Trophoblast cell (in vitro differentiated cells and primary cell): ENCODE measurements around the gene SELENOW.

Experiments used
- DNase-seq, 2 donors: peaks; one replicate each; pipeline ENCODE4 v3.0.0-alpha.2; 2016
- H2AFZ ChIP-seq: 2 replicates; pipeline ENCODE4 v1.6.1; 2013; ENCODE audit warnings: low read length, moderate library complexity, mild to moderate bottlenecking; ENCODE audit not compliant: insufficient read depth, poor library complexity
- H2AK5ac ChIP-seq: 2 replicates; pipeline ENCODE4 v1.6.1; 2013; ENCODE audit warnings: mild to moderate bottlenecking, low read length
- H2BK120ac ChIP-seq: 2 replicates; pipeline ENCODE4 v1.6.1; 2013; ENCODE audit warnings: low read length, mild to moderate bottlenecking, moderate library complexity; ENCODE audit not compliant: insufficient read depth, poor library complexity
- H2BK12ac ChIP-seq: 2 replicates; pipeline ENCODE4 v1.6.1; 2013; ENCODE audit warnings: mild to moderate bottlenecking, low read length, moderate library complexity
- H2BK5ac ChIP-seq: 2 replicates; pipeline ENCODE4 v1.6.1; 2013; ENCODE audit warnings: low read length, low read depth, moderate library complexity, mild to moderate bottlenecking; ENCODE audit not compliant: poor library complexity
- H3K14ac ChIP-seq: 2 replicates; pipeline ENCODE4 v1.6.1; 2013; ENCODE audit warnings: mild to moderate bottlenecking, low read length
- H3K18ac ChIP-seq: 2 replicates; pipeline ENCODE4 v1.6.1; 2013; ENCODE audit warnings: mild to moderate bottlenecking, low read length
- H3K23ac ChIP-seq: 2 replicates; pipeline ENCODE4 v1.6.1; 2013; ENCODE audit warnings: low read length
- H3K27ac ChIP-seq: 2 replicates; pipeline ENCODE4 v1.5.1; 2013; ENCODE audit warnings: low read depth, mild to moderate bottlenecking, inconsistent platforms, low read length, moderate library complexity
- H3K27me3 ChIP-seq: 2 replicates; pipeline ENCODE4 v1.6.1; 2013; ENCODE audit warnings: inconsistent platforms, mild to moderate bottlenecking, low read length, moderate library complexity; ENCODE audit not compliant: insufficient read depth
- H3K36me3 ChIP-seq, 2 experiments: 1 replicate in 1 of 2; 2 replicates in 1 of 2; pipeline ENCODE4 v1.6.1; 2013; ENCODE audit warnings: low read length in 2 of 2, mild to moderate bottlenecking in 2 of 2, moderate library complexity in 1 of 2; ENCODE audit not compliant: insufficient read depth in 2 of 2, control insufficient read depth in 1 of 2
- H3K4ac ChIP-seq: 2 replicates; pipeline ENCODE4 v1.6.1; 2013; ENCODE audit warnings: low read depth, mild to moderate bottlenecking, low read length, moderate library complexity
- H3K4me1 ChIP-seq, 2 experiments: 1 replicate in 1 of 2; 2 replicates in 1 of 2; pipeline ENCODE4 v1.6.1; 2013; ENCODE audit warnings: low read length in 2 of 2, mild to moderate bottlenecking in 2 of 2, moderate library complexity in 1 of 2; ENCODE audit not compliant: insufficient read depth in 2 of 2, control insufficient read depth in 1 of 2
- H3K4me2 ChIP-seq: 2 replicates; pipeline ENCODE4 v1.6.1; 2013; ENCODE audit warnings: inconsistent platforms, mild to moderate bottlenecking, low read length, moderate library complexity
- H3K4me3 ChIP-seq: 2 replicates; pipeline ENCODE4 v1.5.1; 2013; ENCODE audit warnings: mild to moderate bottlenecking, low read depth, low read length, inconsistent platforms
- H3K79me1 ChIP-seq: one replicate; pipeline ENCODE4 v1.6.1; 2013; ENCODE audit warnings: low read length
- H3K79me2 ChIP-seq: 2 replicates; pipeline ENCODE4 v1.6.1; 2013; ENCODE audit warnings: low read length, mild to moderate bottlenecking; ENCODE audit not compliant: control insufficient read depth, insufficient read depth, poor library complexity
- H3K9ac ChIP-seq: 2 replicates; pipeline ENCODE4 v1.6.1; 2013; ENCODE audit warnings: mild to moderate bottlenecking, low read length
- H3K9me3 ChIP-seq: 2 replicates; pipeline ENCODE4 v1.6.1; 2013; ENCODE audit warnings: low read depth, mild to moderate bottlenecking, control low read depth, inconsistent platforms, low read length; ENCODE audit not compliant: insufficient read depth
- H4K12ac ChIP-seq: 2 replicates; pipeline ENCODE4 v1.6.1; 2013; ENCODE audit warnings: low read depth, mild to moderate bottlenecking, low read length, moderate library complexity
- H4K8ac ChIP-seq: 2 replicates; pipeline ENCODE4 v1.6.1; 2013; ENCODE audit warnings: low read depth, mild to moderate bottlenecking, low read length, moderate library complexity
- H4K91ac ChIP-seq: one replicate; pipeline ENCODE4 v1.6.1; 2013; ENCODE audit warnings: low read depth, mild to moderate bottlenecking, low read length, moderate library complexity
- WGBS: extraction: QIAGEN DNeasy Blood & Tissue Kit; methylation state at CpG from one replicate; pipeline ENCODE4 v1.1.7; 2013; ENCODE audit warnings: missing lambda C conversion rate; ENCODE audit not compliant: insufficient read length, insufficient coverage; ENCODE audit errors: extremely low coverage; 5-methylcytosine and 5-hydroxymethylcytosine counted together

Gene SELENOW

DNA sequence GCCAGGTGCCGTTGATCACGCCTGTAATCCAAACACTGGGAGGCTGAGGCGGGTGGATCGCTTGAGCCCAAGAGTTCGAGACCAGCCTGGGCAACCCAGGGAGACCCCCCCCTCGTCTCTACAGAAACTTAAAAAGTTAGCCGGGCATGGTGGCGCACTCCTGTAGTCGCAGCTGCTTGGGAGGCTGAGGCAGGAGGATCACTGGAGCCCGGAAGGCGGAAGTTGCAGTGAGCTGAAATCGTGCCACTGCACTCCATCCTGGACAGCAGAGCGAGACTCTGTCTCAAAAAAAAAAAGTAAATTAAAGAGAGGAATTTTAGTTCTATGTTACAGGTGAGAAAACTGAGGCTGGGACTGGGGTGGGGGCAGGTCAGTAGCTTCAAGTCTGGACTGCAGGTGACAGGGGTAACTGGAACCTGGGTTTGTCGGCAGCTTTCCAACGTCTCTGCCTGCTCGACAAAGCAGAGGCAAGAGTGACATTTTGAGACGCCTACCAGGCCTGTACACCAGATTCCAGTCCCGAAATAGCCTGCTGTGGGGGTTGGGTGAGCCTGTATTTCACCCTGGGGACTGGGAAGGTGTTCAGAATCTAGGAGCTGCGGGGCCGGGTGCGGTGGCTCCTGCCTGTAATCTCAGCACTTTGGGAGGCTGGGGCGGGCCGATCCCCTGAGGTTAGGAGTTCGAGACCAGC is 1.2 kb downstream of the SELENOW start:
- WGBS, result no CpG with 5 or more reads among the region's 24 CpGs

DNA sequence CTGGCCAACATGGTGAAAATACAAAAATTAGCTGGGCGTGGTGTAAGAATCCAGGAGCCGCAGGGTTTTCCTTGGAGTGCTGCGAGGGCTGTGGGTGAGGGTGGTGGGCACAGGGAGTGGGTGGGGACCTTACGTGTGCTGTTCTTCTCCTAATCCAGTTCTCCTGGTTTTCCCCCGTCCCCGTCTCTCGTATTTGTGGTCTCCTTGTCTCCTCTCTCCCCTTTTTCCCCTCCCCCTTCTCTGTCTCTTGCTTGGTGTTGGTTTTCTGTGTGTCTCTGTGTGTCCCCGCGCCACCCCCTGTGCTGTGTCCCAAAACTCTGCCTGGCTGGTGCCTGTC is 1.7 kb downstream of the SELENOW start:
- peak overlapping the region; percentile 50 for H3K4ac ChIP-seq
- no peak overlapping the region for H2AFZ ChIP-seq
- H2BK12ac ChIP-seq, result no peak overlapping the region
- no peak overlapping the region for H4K8ac ChIP-seq
- DNase-seq, result no peak
- peak overlapping the region; percentile 32 for H3K4me3 ChIP-seq
- H3K36me3 ChIP-seq, result peaks cover 35 to 42% of the 10 kb centered on the region in 2 experiments
- peak overlapping the region; percentile 40 for H3K14ac ChIP-seq
- H2BK120ac ChIP-seq, result no peak overlapping the region
- H3K27ac ChIP-seq, result peak overlapping the region; percentile 3
- peak overlapping the region; percentile 4 for H3K18ac ChIP-seq
- H3K79me2 ChIP-seq, result peaks cover 23% of the 10 kb centered on the region
- H3K27me3 ChIP-seq, result no peaks in the 10 kb centered on the region
- peak overlapping the region; percentile 67 for H3K4me2 ChIP-seq
- H4K12ac ChIP-seq, result peak overlapping the region; percentile 0
- H2BK5ac ChIP-seq, result peak overlapping the region; percentile 1
- H4K91ac ChIP-seq, result peak overlapping the region; percentile 17
- H3K9ac ChIP-seq, result no peak overlapping the region
- H3K4me1 ChIP-seq, result peaks cover 4 to 7% of the 10 kb centered on the region in 2 experiments
- H3K79me1 ChIP-seq, result peaks cover 12% of the 10 kb centered on the region
- WGBS, result no CpG with 5 or more reads among the region's 9 CpGs
- H3K23ac ChIP-seq, result no peak overlapping the region
- H3K9me3 ChIP-seq, result no peaks in the 10 kb centered on the region
- no peak overlapping the region for H2AK5ac ChIP-seq

More for the DNA sequence above, 1.2 kb downstream of the SELENOW start:
- Histone ChIP-seq H4K91ac (peak overlapping the region; percentile 17), H3K27me3 (no peaks in the 10 kb centered on the region), H2BK5ac (peak overlapping the region; percentile 1), H3K4me3 (peak overlapping the region; percentile 78), H3K14ac (no peak overlapping the region), H3K9me3 (no peaks in the 10 kb centered on the region), H3K23ac (no peak overlapping the region), H3K4ac (peak overlapping the region; percentile 75), H3K79me2 (peaks cover 23% of the 10 kb centered on the region), H3K9ac (no peak overlapping the region), H2AFZ (no peak overlapping the region), H3K79me1 (peaks cover 12% of the 10 kb centered on the region), H3K27ac (peak overlapping the region; percentile 3), H3K4me1 (peaks cover 4 to 7% of the 10 kb centered on the region in 2 experiments), H2AK5ac (no peak overlapping the region), H3K4me2 (peak overlapping the region; percentile 67), H4K12ac (peak overlapping the region; percentile 13), H2BK120ac (no peak overlapping the region), H4K8ac (no peak overlapping the region), H2BK12ac (no peak overlapping the region), H3K18ac (no peak overlapping the region), H3K36me3 (peaks cover 30 to 38% of the 10 kb centered on the region in 2 experiments)
- DNase-seq, result peak; percentile 20 to 31

GRCh38 chr19:47781590-47782262 is 3.2 kb downstream of the SELENOW start:
- Histone ChIP-seq H2BK120ac (no peak overlapping the region), H3K4me1 (peaks cover 4 to 7% of the 10 kb centered on the region in 2 experiments), H3K27ac (no peak overlapping the region), H3K14ac (no peak overlapping the region), H3K79me1 (peaks cover 12% of the 10 kb centered on the region), H4K8ac (no peak overlapping the region), H3K9me3 (no peaks in the 10 kb centered on the region), H2BK5ac (no peak overlapping the region), H3K79me2 (peaks cover 23% of the 10 kb centered on the region), H3K9ac (no peak overlapping the region), H2AK5ac (no peak overlapping the region), H3K18ac (no peak overlapping the region), H3K23ac (no peak overlapping the region), H3K4ac (no peak overlapping the region), H3K4me2 (no peak overlapping the region), H3K4me3 (no peak overlapping the region), H2BK12ac (no peak overlapping the region), H4K12ac (no peak overlapping the region), H2AFZ (no peak overlapping the region), H4K91ac (no peak overlapping the region), H3K27me3 (no peaks in the 10 kb centered on the region), H3K36me3 (peaks cover 46 to 56% of the 10 kb centered on the region in 2 experiments)
- DNase-seq, result peak; percentile 25 to 29
- no CpG with 5 or more reads among the region's 9 CpGs for WGBS

- Histone ChIP-seq H2AK5ac (no peak overlapping the region), H4K8ac (no peak overlapping the region), H3K18ac (no peak overlapping the region), H3K4me1 (no peaks in the 10 kb centered on the region), H3K79me1 (no peaks in the 10 kb centered on the region), H3K79me2 (no peaks in the 10 kb centered on the region), H3K4ac (no peak overlapping the region), H3K36me3 (peaks cover 33 to 45% of the 10 kb centered on the region in 2 experiments), H3K27me3 (no peaks in the 10 kb centered on the region), H3K4me2 (no peak overlapping the region), H3K27ac (no peak overlapping the region), H2AFZ (no peak overlapping the region), H3K14ac (no peak overlapping the region), H2BK12ac (no peak overlapping the region), H3K23ac (no peak overlapping the region), H3K9me3 (no peaks in the 10 kb centered on the region), H3K9ac (no peak overlapping the region), H4K12ac (no peak overlapping the region), H2BK120ac (no peak overlapping the region), H4K91ac (no peak overlapping the region), H3K4me3 (no peak overlapping the region), H2BK5ac (no peak overlapping the region)
- no peak for DNase-seq
- WGBS, result no CpG with 5 or more reads among the region's 7 CpGs
Observed at GRCh38 chr19:47786566-47786965, 8.1 kb downstream of the SELENOW start.
